ENCODE data around the gene LRBA.
"Not testable (repeated sequence)": the region's sequence is repeated elsewhere in the genome, so short reads cannot be mapped to it uniquely, and the experiment has no call there.

LRBA gene

DNA sequence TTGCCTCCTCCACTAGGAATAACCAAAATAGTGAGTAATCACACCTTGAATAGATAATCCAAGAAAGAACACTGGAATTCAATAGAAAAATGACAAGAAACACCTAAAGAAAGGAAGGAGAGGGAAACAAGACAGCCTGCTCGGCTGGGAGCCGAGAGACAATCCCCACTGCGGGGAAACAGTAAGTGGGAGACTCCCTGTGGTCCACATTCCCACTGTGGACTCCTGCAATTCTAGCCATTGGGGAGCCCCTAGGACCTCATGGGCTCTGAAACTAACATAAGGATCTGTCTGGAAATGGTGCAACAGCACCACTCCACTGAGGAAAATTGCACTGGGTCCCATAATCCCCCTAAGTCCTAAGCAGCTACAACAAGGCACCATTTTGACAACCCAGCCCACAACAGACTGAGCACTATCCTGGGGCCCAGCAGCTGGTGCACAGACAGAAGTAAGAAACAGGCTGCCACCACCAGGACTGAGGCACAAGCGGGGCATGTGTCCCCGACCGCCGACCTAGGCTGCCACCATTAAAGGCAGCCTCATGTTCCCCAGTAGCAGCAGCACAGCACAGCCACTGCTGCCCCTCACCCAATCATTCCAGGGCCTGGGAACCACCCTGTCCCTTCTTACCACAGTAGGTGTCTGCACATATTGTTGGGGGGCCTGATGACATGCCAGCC lies 14.2 kb downstream of the LRBA start:
- Mint-ChIP-seq H3K27ac (no peak overlapping the region), H3K36me3 (peaks cover 11% of the 10 kb centered on the region), H3K9me3 (no peaks in the 10 kb centered on the region), H3K4me3 (no peak overlapping the region), H3K27me3 (no peaks in the 10 kb centered on the region), H3K4me1 (peaks cover 35% of the 10 kb centered on the region)
- ATAC-seq (ENCODE audit: low read depth) (no peak), DNase-seq (ENCODE audit: low spot score in 2 of 2) (no peak)

- H3K27me3 Mint-ChIP-seq, result no peaks in the 10 kb centered on the region
- H3K4me1 Mint-ChIP-seq, result peaks cover 47% of the 10 kb centered on the region
- DNase-seq (ENCODE audit: low spot score in 2 of 2) (no peak), ATAC-seq (ENCODE audit: low read depth) (peak; percentile 81)
- peaks cover 8% of the 10 kb centered on the region for H3K36me3 Mint-ChIP-seq
- no peak overlapping the region for H3K27ac Mint-ChIP-seq
- peak overlapping the region; percentile 29 for H3K4me3 Mint-ChIP-seq
- H3K9me3 Mint-ChIP-seq, result no peaks in the 10 kb centered on the region
These were observed 16.0 kb downstream of the LRBA start for GRCh38 chr4:150999086-150999485.

- H3K27me3 Mint-ChIP-seq, result no peaks in the 10 kb centered on the region
- H3K4me3 Mint-ChIP-seq, result no peak overlapping the region
- H3K4me1 Mint-ChIP-seq, result peaks cover 53% of the 10 kb centered on the region
These were observed 17.9 kb downstream of the LRBA start for GRCh38 chr4:150997141-150997540.

GRCh38 chr4:150994721-150995120 lies 20.4 kb downstream of the LRBA start:
- no peak for DNase-seq (ENCODE audit: low spot score in 2 of 2)
- Mint-ChIP-seq H3K9me3 (no peaks in the 10 kb centered on the region), H3K27me3 (no peaks in the 10 kb centered on the region), H3K4me1 (peaks cover 40% of the 10 kb centered on the region), H3K27ac (peak overlapping the region; percentile 39), H3K36me3 (peaks cover 14% of the 10 kb centered on the region), H3K4me3 (no peak overlapping the region)
- ATAC-seq (ENCODE audit: low read depth), result no peak

More at GRCh38 chr4:150997141-150997540, 17.9 kb downstream of the LRBA start:
- peaks cover 8% of the 10 kb centered on the region for H3K36me3 Mint-ChIP-seq
- DNase-seq (ENCODE audit: low spot score in 2 of 2) (no peak), ATAC-seq (ENCODE audit: low read depth) (no peak)
- no peak overlapping the region for H3K27ac Mint-ChIP-seq
- no peaks in the 10 kb centered on the region for H3K9me3 Mint-ChIP-seq

- not testable (repeated sequence) for H3K27me3 Mint-ChIP-seq; DNase-seq (ENCODE audit: low spot score in 2 of 2); H3K4me3 Mint-ChIP-seq; H3K27ac Mint-ChIP-seq; ATAC-seq (ENCODE audit: low read depth); H3K9me3 Mint-ChIP-seq
- H3K36me3 Mint-ChIP-seq, result peaks cover 14% of the 10 kb centered on the region
- H3K4me1 Mint-ChIP-seq, result peaks cover 33% of the 10 kb centered on the region
These were observed 21.5 kb downstream of the LRBA start for GRCh38 chr4:150993577-150993976.

DNA sequence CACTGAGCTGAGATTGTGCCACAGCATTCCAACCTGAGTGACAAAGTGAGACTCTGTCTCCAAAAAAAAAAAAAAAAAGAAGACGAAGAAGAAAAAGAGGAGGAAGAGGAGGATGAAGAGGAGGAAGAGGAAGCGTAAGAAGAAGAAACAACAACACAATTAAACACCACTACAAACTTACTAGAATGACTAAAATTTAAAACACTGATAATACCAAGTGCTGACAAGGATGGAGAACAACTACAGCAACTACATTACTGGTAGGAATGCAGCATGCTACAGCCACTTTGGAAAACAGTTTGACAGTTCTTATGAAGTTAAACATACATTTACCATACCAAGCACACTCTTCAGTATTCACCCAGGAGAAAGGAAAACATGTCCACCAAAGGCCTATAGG lies 24.1 kb downstream of the LRBA start:
- DNase-seq (ENCODE audit: low spot score in 2 of 2), result no peak
- Mint-ChIP-seq H3K9me3 (no peaks in the 10 kb centered on the region), H3K27ac (no peak overlapping the region), H3K4me3 (no peak overlapping the region), H3K4me1 (peaks cover 36% of the 10 kb centered on the region), H3K36me3 (peaks cover 17% of the 10 kb centered on the region), H3K27me3 (no peaks in the 10 kb centered on the region)
- no peak for ATAC-seq (ENCODE audit: low read depth)

GRCh38 chr4:150990250-150990649 lies 24.8 kb downstream of the LRBA start:
- ATAC-seq (ENCODE audit: low read depth) (no peak), DNase-seq (ENCODE audit: low spot score in 2 of 2) (no peak)
- Mint-ChIP-seq H3K4me3 (no peak overlapping the region), H3K9me3 (no peaks in the 10 kb centered on the region), H3K27ac (no peak overlapping the region), H3K4me1 (peaks cover 33% of the 10 kb centered on the region), H3K27me3 (no peaks in the 10 kb centered on the region), H3K36me3 (peaks cover 17% of the 10 kb centered on the region)

GRCh38 chr4:150988238-150988637 lies 26.8 kb downstream of the LRBA start:
- no peaks in the 10 kb centered on the region for H3K9me3 Mint-ChIP-seq
- DNase-seq (ENCODE audit: low spot score in 2 of 2) (no peak), ATAC-seq (ENCODE audit: low read depth) (no peak)
- H3K27me3 Mint-ChIP-seq, result no peaks in the 10 kb centered on the region
- peaks cover 13% of the 10 kb centered on the region for H3K36me3 Mint-ChIP-seq
- peaks cover 17% of the 10 kb centered on the region for H3K4me1 Mint-ChIP-seq
- H3K27ac Mint-ChIP-seq, result no peak overlapping the region
- H3K4me3 Mint-ChIP-seq, result no peak overlapping the region

- Mint-ChIP-seq H3K27me3 (no peaks in the 10 kb centered on the region), H3K9me3 (no peaks in the 10 kb centered on the region), H3K27ac (peak overlapping the region; percentile 32), H3K36me3 (peaks cover 12% of the 10 kb centered on the region), H3K4me1 (peaks cover 20% of the 10 kb centered on the region), H3K4me3 (no peak overlapping the region)
- ATAC-seq (ENCODE audit: low read depth) (no peak), DNase-seq (ENCODE audit: low spot score in 2 of 2) (no peak)
These were observed 27.9 kb downstream of the LRBA start for GRCh38 chr4:150987204-150987603.

DNA sequence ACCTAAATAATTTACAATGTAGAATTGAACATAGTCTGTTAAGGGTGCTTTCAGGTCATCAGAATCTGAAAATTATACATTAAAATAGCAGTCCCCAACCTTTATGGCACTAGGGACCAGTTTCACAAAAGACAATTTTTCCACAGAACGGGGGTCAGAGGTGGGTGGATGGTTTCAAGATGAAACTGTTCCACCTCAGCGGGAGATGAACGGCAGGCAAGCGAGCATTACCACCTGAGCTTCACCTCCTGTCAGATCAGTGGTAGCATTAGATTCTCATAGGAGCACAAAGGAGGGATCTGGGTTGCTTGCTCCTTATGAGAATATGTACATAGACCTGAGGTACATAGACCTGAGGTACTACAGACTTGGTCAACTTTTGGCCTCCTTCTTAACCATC lies 29.0 kb downstream of the LRBA start:
- ATAC-seq (ENCODE audit: low read depth), result no peak

GRCh38 chr4:150983851-150984250 lies 31.2 kb downstream of the LRBA start:
- peaks cover 4% of the 10 kb centered on the region for H3K9me3 Mint-ChIP-seq
- ATAC-seq (ENCODE audit: low read depth) (no peak), DNase-seq (ENCODE audit: low spot score in 2 of 2) (no peak)
- H3K27ac Mint-ChIP-seq, result no peak overlapping the region
- no peaks in the 10 kb centered on the region for H3K27me3 Mint-ChIP-seq
- H3K36me3 Mint-ChIP-seq, result peaks cover 19% of the 10 kb centered on the region
- no peak overlapping the region for H3K4me3 Mint-ChIP-seq
- peaks cover 29% of the 10 kb centered on the region for H3K4me1 Mint-ChIP-seq

More for the DNA sequence above, 29.0 kb downstream of the LRBA start:
- Mint-ChIP-seq H3K36me3 (peaks cover 9% of the 10 kb centered on the region), H3K27me3 (no peaks in the 10 kb centered on the region), H3K4me3 (no peak overlapping the region), H3K4me1 (peaks cover 20% of the 10 kb centered on the region), H3K9me3 (peaks cover 2% of the 10 kb centered on the region), H3K27ac (no peak overlapping the region)
- DNase-seq (ENCODE audit: low spot score in 2 of 2), result no peak

GRCh38 chr4:150982557-150983233 lies 32.4 kb downstream of the LRBA start:
- no peaks in the 10 kb centered on the region for H3K27me3 Mint-ChIP-seq
- peaks cover 25% of the 10 kb centered on the region for H3K36me3 Mint-ChIP-seq
- H3K4me1 Mint-ChIP-seq, result peaks cover 35% of the 10 kb centered on the region
- H3K27ac Mint-ChIP-seq, result peak overlapping the region; percentile 41
- DNase-seq (ENCODE audit: low spot score in 2 of 2), result no peak
- no peak overlapping the region for H3K4me3 Mint-ChIP-seq
- ATAC-seq (ENCODE audit: low read depth), result no peak
- H3K9me3 Mint-ChIP-seq, result peaks cover 7% of the 10 kb centered on the region

- ATAC-seq (ENCODE audit: low read depth) (no peak), DNase-seq (ENCODE audit: low spot score in 2 of 2) (no peak)
- H3K4me1 Mint-ChIP-seq, result peaks cover 47% of the 10 kb centered on the region
- no peak overlapping the region for H3K27ac Mint-ChIP-seq
- H3K9me3 Mint-ChIP-seq, result peaks cover 7% of the 10 kb centered on the region
- H3K4me3 Mint-ChIP-seq, result no peak overlapping the region
- H3K27me3 Mint-ChIP-seq, result no peaks in the 10 kb centered on the region
- H3K36me3 Mint-ChIP-seq, result peaks cover 25% of the 10 kb centered on the region
These were observed 36.1 kb downstream of the LRBA start for GRCh38 chr4:150978738-150979575.

DNA sequence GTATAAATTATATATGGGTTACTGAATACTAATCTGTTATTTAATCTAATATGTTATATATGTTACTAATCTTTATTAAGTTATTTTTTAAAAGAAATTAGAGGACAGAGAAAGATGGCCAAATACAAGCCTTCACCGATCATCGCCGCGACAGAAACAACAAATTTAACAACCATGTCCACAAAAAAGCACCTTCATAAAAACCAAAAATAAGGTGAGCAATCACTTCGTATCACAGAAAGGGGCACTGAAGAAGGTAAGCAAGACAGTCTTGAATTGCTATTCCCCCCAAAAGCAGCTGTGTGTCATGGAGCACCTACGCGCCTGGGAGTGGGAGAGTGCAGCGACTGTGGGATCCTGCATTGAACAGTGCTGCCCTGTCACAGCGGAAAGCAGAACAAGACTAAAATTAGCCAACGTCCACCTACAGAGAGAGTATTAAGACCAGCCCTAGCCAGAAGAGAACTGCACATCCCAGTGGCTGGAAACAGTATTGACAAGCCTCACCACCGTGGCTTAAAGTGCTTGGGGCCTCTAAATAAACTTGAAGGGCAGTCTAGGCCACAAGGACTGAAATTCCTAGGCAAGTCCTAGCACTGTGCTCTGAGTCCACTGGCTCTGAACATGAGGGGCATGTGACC lies 38.5 kb downstream of the LRBA start:
- no peak for DNase-seq (ENCODE audit: low spot score in 2 of 2)
- H3K4me1 Mint-ChIP-seq, result peaks cover 51% of the 10 kb centered on the region

More for the DNA sequence above, 38.5 kb downstream of the LRBA start:
- H3K27ac Mint-ChIP-seq, result no peak overlapping the region
- H3K36me3 Mint-ChIP-seq, result peaks cover 25% of the 10 kb centered on the region
- ATAC-seq (ENCODE audit: low read depth), result no peak
- H3K4me3 Mint-ChIP-seq, result no peak overlapping the region
- peaks cover 7% of the 10 kb centered on the region for H3K9me3 Mint-ChIP-seq
- no peaks in the 10 kb centered on the region for H3K27me3 Mint-ChIP-seq
